Loucy (cell line): ENCODE data around the gene CYSTM1.

Source experiments
- H2AFZ ChIP-seq: fragments of 200-600 bp; sonication (generic); 2 replicates; pipeline ENCODE4 v1.6.0; 2016; ENCODE audit warnings: antibody characterized with exemption, mild to moderate bottlenecking, low read length, moderate library complexity
- H3F3A ChIP-seq: fragments of 200-600 bp; 2 replicates; pipeline ENCODE4 v1.6.0; 2016; ENCODE audit warnings: antibody characterized with exemption, low read depth, mild to moderate bottlenecking
- H3K27me3 ChIP-seq: fragments of 200-600 bp; sonication (generic); 2 replicates; pipeline ENCODE4 v1.6.1; 2014; ENCODE audit warnings: low read length, mild to moderate bottlenecking; ENCODE audit not compliant: insufficient read depth, poor library complexity, severe bottlenecking
- H3K36me3 ChIP-seq: fragments of 200-600 bp; sonication (generic); 2 replicates; pipeline ENCODE4 v1.6.1; 2016; ENCODE audit warnings: low read length; ENCODE audit not compliant: insufficient read depth
- H3K4me1 ChIP-seq: fragments of 200-600 bp; sonication (generic); 2 replicates; pipeline ENCODE4 v1.5.1; 2014; ENCODE audit warnings: low read length, mild to moderate bottlenecking; ENCODE audit not compliant: insufficient read depth, poor library complexity, severe bottlenecking
- H3K4me2 ChIP-seq: fragments of 200-600 bp; sonication (generic); 2 replicates; pipeline ENCODE4 v1.6.0; 2014; ENCODE audit warnings: antibody characterized with exemption, low read length, low read depth, mild to moderate bottlenecking; ENCODE audit not compliant: poor library complexity, severe bottlenecking
- H3K4me3 ChIP-seq: fragments of 200-600 bp; sonication (generic); 2 replicates; pipeline ENCODE4 v1.5.1; 2014; ENCODE audit warnings: low read length, mild to moderate bottlenecking, mixed read lengths; ENCODE audit not compliant: poor library complexity, severe bottlenecking
- H3K79me2 ChIP-seq: fragments of 200-600 bp; sonication (generic); 2 replicates; pipeline ENCODE4 v1.6.1; 2014; ENCODE audit warnings: low read length; ENCODE audit not compliant: insufficient read depth
- H3K9ac ChIP-seq: fragments of 200-600 bp; sonication (generic); 2 replicates; pipeline ENCODE4 v1.6.0; 2014; ENCODE audit warnings: mild to moderate bottlenecking, low read depth, low read length, moderate library complexity; ENCODE audit not compliant: poor library complexity, severe bottlenecking
- H3K9me2 ChIP-seq: fragments of 200-600 bp; sonication (generic); replicated peaks from 2 replicates; pipeline ENCODE4 v1.6.1; 2016; ENCODE audit warnings: low read depth, low read length, mixed read lengths
- H3K9me3 ChIP-seq: fragments of 200-600 bp; sonication (generic); 2 replicates; pipeline ENCODE4 v1.6.1; 2014; ENCODE audit warnings: mild to moderate bottlenecking, antibody characterized with exemption, low read length, low read depth; ENCODE audit not compliant: insufficient read depth
- H4K20me1 ChIP-seq: fragments of 200-600 bp; sonication (generic); 2 replicates; pipeline ENCODE4 v1.6.0; 2014; ENCODE audit warnings: antibody characterized with exemption, low read length, mild to moderate bottlenecking; ENCODE audit not compliant: insufficient read depth, poor library complexity, severe bottlenecking
- CTCF ChIP-seq: fragments of 200-600 bp; sonication (generic); conservative IDR thresholded peaks from 2 replicates; pipeline ENCODE4 v1.5.1; 2014; ENCODE audit warnings: mild to moderate bottlenecking, antibody characterized with exemption, low read length
- EZH2phosphoT487 ChIP-seq: fragments of 200-600 bp; IDR thresholded peaks from 2 replicates; pipeline ENCODE4 v1.6.1; 2018; ENCODE audit warnings: antibody characterized with exemption, mild to moderate bottlenecking, moderate library complexity, borderline replicate concordance

Gene CYSTM1

DNA sequence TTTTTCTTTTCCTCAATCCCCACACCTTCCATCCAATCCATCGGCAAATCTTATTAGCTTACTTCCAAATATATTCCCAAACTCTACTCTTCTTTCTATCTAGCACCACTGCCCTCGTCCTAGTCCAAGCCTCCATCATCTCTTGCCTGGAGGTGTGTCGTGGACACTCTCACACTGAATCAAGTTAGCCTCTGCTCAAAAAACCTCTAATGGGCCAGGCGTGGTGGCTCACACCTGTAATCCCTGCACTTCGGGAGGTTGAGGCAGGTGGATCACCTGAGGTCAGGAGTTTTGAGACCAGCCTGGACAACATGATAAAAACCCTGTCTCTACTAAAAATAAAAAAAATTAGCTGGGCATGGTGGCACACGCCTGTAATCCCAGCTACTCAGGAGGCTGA, 81.7 kb downstream of the CYSTM1 start:
- TF ChIP-seq EZH2phosphoT487 (no peak), CTCF (no peak)
- no peaks in the 10 kb centered on the region for H3K9me2 ChIP-seq
- peaks cover 20% of the 10 kb centered on the region for H3K79me2 ChIP-seq
- peaks cover 5% of the 10 kb centered on the region for H3K4me1 ChIP-seq
- H2AFZ ChIP-seq, result no peak overlapping the region
- no peak overlapping the region for H3K4me3 ChIP-seq
- H3K9me3 ChIP-seq, result no peaks in the 10 kb centered on the region
- H3F3A ChIP-seq, result no peaks in the 10 kb centered on the region
- no peak overlapping the region for H3K9ac ChIP-seq
- peaks cover 6% of the 10 kb centered on the region for H4K20me1 ChIP-seq
- H3K4me2 ChIP-seq, result no peak overlapping the region
- peaks cover 17% of the 10 kb centered on the region; the same call in 1 of the 2 replicates for H3K36me3 ChIP-seq
- H3K27me3 ChIP-seq, result no peaks in the 10 kb centered on the region

GRCh38 chr5:140258016-140258415, 83.0 kb downstream of the CYSTM1 start:
- no peak overlapping the region for H3K4me2 ChIP-seq
- H2AFZ ChIP-seq, result no peak overlapping the region
- no peaks in the 10 kb centered on the region for H3K9me3 ChIP-seq
- H3K36me3 ChIP-seq, result peaks cover 17% of the 10 kb centered on the region; the same call in 1 of the 2 replicates
- peaks cover 13% of the 10 kb centered on the region; the same call in 1 of the 2 replicates for H3K79me2 ChIP-seq
- no peaks in the 10 kb centered on the region for H3K27me3 ChIP-seq
- TF ChIP-seq EZH2phosphoT487, result no peak
- TF ChIP-seq CTCF, result no peak
- no peak overlapping the region for H3K9ac ChIP-seq
- H4K20me1 ChIP-seq, result no peaks in the 10 kb centered on the region
- no peaks in the 10 kb centered on the region for H3K4me1 ChIP-seq
- no peak overlapping the region for H3K4me3 ChIP-seq
- no peaks in the 10 kb centered on the region for H3K9me2 ChIP-seq
- no peaks in the 10 kb centered on the region for H3F3A ChIP-seq

DNA sequence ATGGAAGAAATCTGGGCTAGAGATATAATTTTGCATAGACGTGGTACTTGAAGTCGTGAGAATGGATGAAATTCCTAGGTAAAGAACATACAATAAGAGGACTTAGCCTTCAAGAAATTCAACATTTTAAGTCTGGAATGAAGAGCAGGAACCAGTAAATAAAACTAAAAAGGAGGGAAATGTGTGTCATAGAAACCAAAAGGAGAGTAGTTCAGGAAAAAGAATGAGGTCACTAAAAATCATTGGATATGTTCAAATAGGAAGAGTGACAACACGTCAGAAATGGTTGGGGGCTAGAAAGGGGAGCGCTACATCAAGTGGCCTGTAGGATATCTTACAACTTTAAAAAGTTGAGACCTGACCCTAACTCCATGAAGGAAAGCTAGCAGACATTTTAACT, 83.9 kb downstream of the CYSTM1 start:
- Histone ChIP-seq H2AFZ (no peak overlapping the region), H3F3A (no peaks in the 10 kb centered on the region), H4K20me1 (no peaks in the 10 kb centered on the region), H3K9me3 (no peaks in the 10 kb centered on the region), H3K4me3 (no peak overlapping the region), H3K9me2 (no peaks in the 10 kb centered on the region), H3K79me2 (peaks cover 8% of the 10 kb centered on the region; the same call in 1 of the 2 replicates), H3K4me2 (no peak overlapping the region), H3K4me1 (no peaks in the 10 kb centered on the region), H3K27me3 (no peaks in the 10 kb centered on the region), H3K36me3 (peaks cover 17% of the 10 kb centered on the region; the same call in 1 of the 2 replicates), H3K9ac (no peak overlapping the region)
- no peak for TF ChIP-seq CTCF
- no peak for TF ChIP-seq EZH2phosphoT487
